GM03348 (cell line): ENCODE measurements around the gene LOX.
A peak's percentile ranks its signal among the peaks of the same experiment; 100 is the strongest.
"Not testable (repeated sequence)": the region's sequence is repeated elsewhere in the genome, so short reads cannot be mapped to it uniquely, and the experiment has no call there.

Experiments used
- DNase-seq: peaks from one replicate; pipeline ENCODE4 v3.0.0; 2012; ENCODE audit warnings: low spot score

Gene LOX

DNA sequence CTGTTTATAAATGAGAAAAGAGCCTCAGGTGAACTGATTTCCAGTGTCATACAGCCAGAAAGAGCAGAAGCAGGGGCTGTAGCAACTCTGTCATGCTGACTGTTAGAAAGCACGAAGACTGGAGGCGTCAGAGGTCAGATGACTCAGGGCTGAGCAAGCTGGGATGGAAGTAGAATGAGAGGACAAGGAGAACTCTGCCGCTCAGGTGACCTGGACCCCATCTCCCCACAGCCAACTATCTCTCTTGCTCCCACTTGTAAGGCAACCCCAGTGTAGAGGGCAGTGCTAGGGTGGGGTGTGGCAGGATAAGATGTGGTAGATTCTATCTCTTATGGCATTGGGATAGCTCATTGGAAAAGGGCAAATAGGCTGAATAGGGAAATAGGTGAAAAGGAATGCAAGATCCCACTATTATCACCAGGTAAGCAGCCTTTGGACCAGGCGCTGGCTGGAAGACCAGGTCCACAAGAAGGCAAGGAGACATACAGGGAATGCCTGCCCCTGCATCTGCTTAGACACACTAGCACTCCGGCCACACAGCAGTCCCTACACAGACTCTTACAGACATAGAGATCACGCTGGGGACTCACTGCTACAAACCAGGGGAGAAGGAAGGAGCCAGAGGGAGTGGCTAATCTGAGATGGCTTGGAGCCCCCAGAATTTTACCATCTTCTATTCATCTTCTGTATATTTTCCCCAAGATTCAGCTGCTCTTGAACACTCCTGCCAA lies 21.2 kb upstream of the LOX start:
- DNase-seq, result peak; percentile 61

DNA sequence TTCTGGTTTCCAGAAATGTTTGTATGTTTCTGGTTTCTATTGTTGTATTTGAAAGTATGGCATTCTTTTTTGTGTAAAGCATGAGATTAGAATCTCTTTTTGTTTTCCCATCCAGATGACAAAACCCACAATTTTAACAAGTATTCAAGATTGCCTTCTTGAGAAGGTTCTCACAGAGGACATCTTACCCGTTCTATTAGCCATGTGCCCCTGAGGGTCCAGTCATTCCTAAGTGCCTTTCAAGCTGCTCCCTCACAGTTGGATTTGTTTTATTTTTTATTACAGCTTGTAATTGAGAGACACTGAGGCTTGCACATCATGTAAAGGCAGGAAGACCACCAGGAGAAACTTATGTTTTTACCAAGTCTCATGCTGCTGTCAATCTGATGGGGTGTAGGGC lies 19.3 kb upstream of the LOX start:
- no peak for DNase-seq

GRCh38 chr5:122095158-122095557 lies 17.1 kb upstream of the LOX start:
- no peak for DNase-seq

- DNase-seq, result not testable (repeated sequence)
Measured at GRCh38 chr5:122094251-122094650, 16.2 kb upstream of the LOX start.

GRCh38 chr5:122093415-122094180 lies 15.5 kb upstream of the LOX start:
- DNase-seq, result peak; percentile 77

- peak; percentile 39 for DNase-seq
Measured at GRCh38 chr5:122091936-122092600, 14.0 kb upstream of the LOX start.

DNA sequence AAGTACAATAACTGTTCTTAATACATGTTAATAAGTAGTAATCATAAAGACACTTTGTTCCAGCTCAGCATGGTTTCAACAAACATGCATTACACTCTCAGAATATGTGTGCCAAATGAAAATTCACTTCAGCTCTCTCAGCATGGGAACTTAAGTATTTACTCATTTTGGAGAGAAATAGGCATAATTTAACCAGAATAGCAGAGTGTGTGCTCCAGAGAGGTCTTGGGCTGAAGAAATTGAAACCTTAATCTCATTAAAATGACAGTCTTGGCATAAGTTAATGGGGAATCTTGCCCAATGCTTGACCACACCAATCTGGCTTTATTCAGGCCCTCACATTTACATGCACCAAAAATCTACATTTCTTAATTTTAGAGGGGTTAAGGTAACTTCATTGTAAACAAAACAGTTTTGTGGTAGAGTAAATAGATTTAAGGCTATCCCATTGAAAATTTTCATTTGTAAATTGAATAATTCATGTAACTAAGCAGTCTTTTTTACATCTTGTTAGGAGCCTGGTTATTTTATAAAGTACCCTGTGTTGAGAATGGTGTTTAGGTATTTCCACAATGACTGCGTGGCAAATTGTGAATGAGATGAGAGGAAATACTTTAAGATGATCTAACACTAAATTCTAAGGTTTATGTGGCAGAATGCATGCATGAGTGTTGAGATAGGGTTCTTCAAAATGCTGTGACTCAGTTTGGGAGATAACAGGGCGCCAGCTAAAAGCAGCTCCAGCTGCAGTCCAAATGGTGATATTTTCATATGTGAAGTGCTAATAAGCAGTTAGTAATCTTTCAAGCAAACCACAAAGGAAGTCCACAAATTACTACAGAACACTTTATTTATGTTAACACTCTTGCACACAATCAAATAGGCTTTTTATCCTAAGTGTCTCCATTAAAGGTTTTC lies 11.3 kb upstream of the LOX start:
- peak; percentile 41 for DNase-seq

GRCh38 chr5:122085041-122085440 lies 7.0 kb upstream of the LOX start:
- DNase-seq, result no peak

DNA sequence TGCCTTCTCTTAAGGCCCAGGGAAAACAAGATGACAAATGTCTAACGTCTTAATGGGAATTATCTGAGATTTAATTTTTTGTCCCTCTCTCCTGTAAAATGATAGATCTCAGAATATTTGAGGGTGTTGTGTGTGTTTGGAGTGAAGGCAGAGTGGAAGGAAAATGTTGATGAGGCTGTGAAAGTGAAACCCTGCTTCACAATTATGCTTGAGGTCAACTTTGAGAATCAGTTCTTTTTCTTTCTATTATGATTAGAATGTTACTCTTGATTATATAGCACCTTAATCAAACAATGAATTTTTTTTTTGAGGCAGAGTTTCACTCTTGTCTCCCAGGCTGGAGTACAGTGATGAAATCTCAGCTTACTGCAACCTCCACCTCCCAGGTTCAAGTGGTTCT lies 5.5 kb upstream of the LOX start:
- DNase-seq, result no peak

DNA sequence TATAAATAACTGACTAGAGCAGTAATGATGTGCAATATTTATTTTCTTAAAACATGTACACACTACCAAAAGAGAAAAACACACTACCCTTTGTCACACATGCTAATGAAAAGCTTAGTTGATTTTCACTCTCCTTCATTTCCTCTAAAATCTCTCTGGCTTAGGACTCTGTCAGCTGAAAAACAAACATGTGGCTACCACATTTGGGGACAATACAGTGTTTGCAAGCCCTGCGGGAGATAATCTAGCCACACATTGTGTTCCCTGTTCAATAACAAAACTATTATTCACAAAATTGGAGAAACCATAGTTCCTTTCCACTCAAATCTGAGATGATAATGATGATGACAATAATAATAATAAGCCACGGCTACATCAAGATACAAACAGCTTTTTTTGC lies 3.5 kb upstream of the LOX start:
- DNase-seq, result no peak

GRCh38 chr5:122077366-122078115 lies 518 bp downstream of the LOX start:
- DNase-seq, result peak; percentile 45

DNA sequence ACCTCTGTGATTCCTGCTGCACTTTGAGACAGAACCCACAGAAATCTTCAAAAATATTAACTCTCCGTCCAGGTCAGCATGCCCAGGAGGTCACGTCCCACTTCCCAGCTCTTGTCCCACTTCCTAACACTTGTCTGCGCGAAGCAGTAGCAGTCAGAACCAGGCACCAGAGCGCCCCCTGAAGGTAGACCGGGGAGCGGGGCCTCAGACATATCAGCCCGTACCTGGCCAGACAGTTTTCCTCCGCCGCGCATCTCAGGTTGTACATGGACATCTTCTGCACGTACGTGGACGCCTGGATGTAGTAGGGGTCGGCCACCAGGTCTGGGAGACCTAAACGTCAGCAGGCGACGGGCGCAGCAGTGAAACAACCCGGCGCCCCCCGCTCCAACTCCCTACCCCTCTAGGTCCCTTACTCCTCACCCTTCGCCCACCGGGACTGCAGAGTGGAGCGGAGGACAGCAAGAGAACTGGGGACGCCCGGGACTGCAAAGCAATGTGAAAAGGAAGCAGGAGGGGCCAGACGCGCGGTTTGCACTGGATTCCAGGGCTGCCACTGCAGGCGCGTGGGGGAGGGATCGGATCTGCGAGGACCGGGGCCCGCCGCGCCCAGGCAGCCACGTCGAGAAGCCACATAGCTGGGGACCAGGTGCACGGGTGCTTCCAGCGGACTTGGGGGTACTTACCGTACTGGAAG lies 1.2 kb downstream of the LOX start:
- DNase-seq, result peak; percentile 74

GRCh38 chr5:122076050-122076461 lies 2.0 kb downstream of the LOX start:
- no peak for DNase-seq

- DNase-seq, result no peak
Measured at GRCh38 chr5:122073864-122074263, 4.2 kb downstream of the LOX start.

- no peak for DNase-seq
Measured at GRCh38 chr5:122073018-122073417, 5.0 kb downstream of the LOX start.

DNA sequence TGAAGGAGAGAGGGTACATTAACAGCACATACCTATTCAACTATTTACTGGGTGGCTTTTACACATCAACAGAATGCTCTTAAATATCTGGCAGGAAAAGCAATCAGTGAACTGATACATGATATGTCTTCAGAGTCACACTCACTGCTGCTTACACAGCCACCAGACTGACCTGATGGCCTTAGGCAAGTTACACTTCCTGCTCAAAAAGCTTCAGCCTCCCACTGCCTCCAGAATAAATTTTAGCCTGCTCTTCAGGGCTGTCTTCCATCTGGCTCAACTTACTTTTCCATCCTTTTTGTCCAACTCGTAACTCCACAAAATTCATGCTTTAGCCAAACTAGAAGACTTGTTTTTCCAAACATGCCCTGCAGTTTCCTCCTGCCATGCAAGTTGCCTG lies 10.7 kb downstream of the LOX start:
- no peak for DNase-seq

DNA sequence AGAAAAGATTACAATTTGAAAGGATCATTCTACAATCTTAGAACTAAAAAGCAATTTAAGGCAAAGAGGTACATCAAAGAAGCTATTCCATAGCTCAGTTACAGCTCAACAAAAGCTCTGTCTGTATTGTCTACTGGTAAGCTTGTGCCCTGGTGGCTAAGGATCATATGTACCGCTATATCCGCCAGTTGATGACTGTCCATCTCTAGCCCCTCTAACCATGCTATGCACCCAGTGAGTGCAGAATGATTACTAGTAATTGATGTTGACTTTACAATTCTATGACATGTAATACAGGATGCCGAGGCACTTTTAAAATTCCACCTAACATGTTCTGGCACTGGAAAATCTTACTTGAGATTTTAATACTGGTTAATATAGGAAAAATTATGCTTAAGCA lies 13.1 kb downstream of the LOX start:
- no peak for DNase-seq

DNA sequence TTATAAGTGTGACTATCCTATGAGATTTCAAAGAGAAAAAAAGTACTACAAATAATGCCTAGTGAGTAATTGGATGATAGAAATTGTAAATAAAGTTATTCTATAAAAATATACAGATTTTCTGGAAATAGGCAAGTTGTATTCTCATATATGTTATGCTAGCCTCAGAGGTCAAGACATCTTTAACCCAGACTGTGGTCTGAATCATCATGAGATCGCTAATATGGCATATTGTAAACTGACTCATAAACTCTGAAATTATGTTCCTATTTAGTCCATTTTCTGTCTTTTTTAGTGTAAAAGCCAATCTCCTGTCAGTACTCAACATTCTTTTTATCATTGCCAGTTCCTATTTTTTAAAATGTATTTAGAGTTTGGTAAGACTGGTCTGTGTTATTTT lies 14.2 kb downstream of the LOX start:
- no peak for DNase-seq

DNA sequence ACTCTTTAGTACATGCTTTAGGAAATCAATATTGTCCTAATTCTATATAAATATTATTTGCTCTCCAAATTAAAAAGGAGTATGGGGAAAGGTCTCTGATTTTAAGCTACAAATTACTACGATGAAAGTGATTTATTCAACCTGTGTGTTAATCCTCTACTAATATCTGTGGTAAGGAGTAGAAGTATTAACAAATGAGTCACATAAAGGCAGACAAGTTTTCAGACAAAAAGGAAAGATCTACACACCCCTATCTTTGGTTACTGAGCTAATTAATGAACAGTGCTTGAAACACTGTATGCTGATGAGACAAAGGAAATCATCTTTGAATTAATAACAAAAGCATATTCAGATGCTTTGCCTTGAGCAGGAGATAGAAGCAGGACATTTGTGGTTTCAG lies 15.9 kb downstream of the LOX start:
- no peak for DNase-seq

GRCh38 chr5:122056913-122057312 lies 21.1 kb downstream of the LOX start:
- DNase-seq, result no peak

- no peak for DNase-seq
Measured at GRCh38 chr5:122054266-122054665, 23.8 kb downstream of the LOX start.
